CD1c-positive myeloid dendritic cell (primary cell): ENCODE data around the gene NLRP13.

Source experiments
- DNase-seq: peaks from one replicate; pipeline ENCODE4 v3.0.0-alpha.2; 2016; ENCODE audit errors: extremely low spot score

NLRP13 gene

GRCh38 chr19:55902080-55902751 lies 29.9 kb downstream of the NLRP13 start:
- no peak for DNase-seq

GRCh38 chr19:55901369-55902079 lies 30.6 kb downstream of the NLRP13 start:
- DNase-seq, result no peak

GRCh38 chr19:55898911-55899310 lies 33.2 kb downstream of the NLRP13 start:
- DNase-seq, result no peak

- DNase-seq, result no peak
These were observed 49.5 kb downstream of the NLRP13 start for GRCh38 chr19:55882626-55883025.

GRCh38 chr19:55877211-55877610 lies 54.9 kb downstream of the NLRP13 start:
- no peak for DNase-seq

GRCh38 chr19:55870736-55871135 lies 61.4 kb downstream of the NLRP13 start:
- DNase-seq, result no peak

- no peak for DNase-seq
These were observed 65.0 kb downstream of the NLRP13 start for GRCh38 chr19:55867101-55867500.

- no peak for DNase-seq
These were observed 65.6 kb downstream of the NLRP13 start for GRCh38 chr19:55866521-55866920.

- no peak for DNase-seq
These were observed 73.2 kb downstream of the NLRP13 start for GRCh38 chr19:55858969-55859368.

- no peak for DNase-seq
These were observed 73.7 kb downstream of the NLRP13 start for GRCh38 chr19:55858401-55858800.

GRCh38 chr19:55857974-55858373 lies 74.2 kb downstream of the NLRP13 start:
- DNase-seq, result no peak

- no peak for DNase-seq
These were observed 75.0 kb downstream of the NLRP13 start for GRCh38 chr19:55857149-55857548.

GRCh38 chr19:55855160-55855559 lies 77.0 kb downstream of the NLRP13 start:
- DNase-seq, result no peak
